ENCODE results near the gene WIZ.

Gene WIZ

GRCh38 chr19:15430526-15431120, 19.1 kb downstream of the WIZ start:
- DNase-seq (ENCODE audit: low read depth in 2 of 2) = no peak

GRCh38 chr19:15429825-15430467, 19.8 kb downstream of the WIZ start:
- DNase-seq (ENCODE audit: low read depth in 2 of 2) = no peak

- DNase-seq (ENCODE audit: low read depth in 2 of 2) = no peak
Measured at GRCh38 chr19:15428956-15429824, 20.6 kb downstream of the WIZ start.

GRCh38 chr19:15427991-15428471, 21.7 kb downstream of the WIZ start:
- DNase-seq (ENCODE audit: low read depth in 2 of 2) = no peak

GRCh38 chr19:15427350-15427700, 22.4 kb downstream of the WIZ start:
- DNase-seq (ENCODE audit: low read depth in 2 of 2) = no peak

- no peak for DNase-seq (ENCODE audit: low read depth in 2 of 2)
Measured at GRCh38 chr19:15426485-15427349, 23.0 kb downstream of the WIZ start.

GRCh38 chr19:15425321-15425950, 24.3 kb downstream of the WIZ start:
- no peak for DNase-seq (ENCODE audit: low read depth in 2 of 2)

- DNase-seq (ENCODE audit: low read depth in 2 of 2) = no peak
Measured at GRCh38 chr19:15424692-15425272, 25.0 kb downstream of the WIZ start.

GRCh38 chr19:15424121-15424520, 25.6 kb downstream of the WIZ start:
- no peak for DNase-seq (ENCODE audit: low read depth in 2 of 2)

- no peak for DNase-seq (ENCODE audit: low read depth in 2 of 2)
Measured at GRCh38 chr19:15423130-15423529, 26.6 kb downstream of the WIZ start.

GRCh38 chr19:15422296-15423075, 27.3 kb downstream of the WIZ start:
- DNase-seq (ENCODE audit: low read depth in 2 of 2) = no peak

GRCh38 chr19:15421721-15422260, 28.0 kb downstream of the WIZ start:
- DNase-seq (ENCODE audit: low read depth in 2 of 2) = no peak

- no peak for DNase-seq (ENCODE audit: low read depth in 2 of 2)
Measured at GRCh38 chr19:15421136-15421695, 28.5 kb downstream of the WIZ start.

- DNase-seq (ENCODE audit: low read depth in 2 of 2) = no peak
Measured at GRCh38 chr19:15419413-15420025, 30.2 kb downstream of the WIZ start.

- DNase-seq (ENCODE audit: low read depth in 2 of 2) = peak; percentile 97 to 99
Measured at GRCh38 chr19:15418579-15419412, 31.0 kb downstream of the WIZ start, which contains the start of gene AKAP8L. Gene AKAP8L, minus strand, starts transcription at chr19:15418988. Its CDS starts 65 bp downstream, at chr19:15418923.

- DNase-seq (ENCODE audit: low read depth in 2 of 2) = no peak
Measured at GRCh38 chr19:15418231-15418578, 31.6 kb downstream of the WIZ start.

- no peak for DNase-seq (ENCODE audit: low read depth in 2 of 2)
Measured at GRCh38 chr19:15417699-15418098, 32.1 kb downstream of the WIZ start.

- no peak for DNase-seq (ENCODE audit: low read depth in 2 of 2)
Measured at GRCh38 chr19:15412832-15413231, 36.9 kb downstream of the WIZ start.

Data from stimulated activated CD8-positive, alpha-beta memory T cell treated with anti-CD3 and anti-CD28 coated beads, Interleukin-7, amount 100 ng/mL, for 4 hours (primary cell).